Skeletal muscle satellite cell (primary cell): ENCODE data around the gene HTATSF1.

Experiments used
- H3K27me3 ChIP-seq: 2 replicates; pipeline ENCODE4 v1.7.0; 2013; ENCODE audit warnings: low read length; ENCODE audit not compliant: control insufficient read depth, insufficient read depth
- H3K36me3 ChIP-seq: 2 replicates; pipeline ENCODE4 v1.7.0; 2013; ENCODE audit warnings: mild to moderate bottlenecking, control low read depth, low read length; ENCODE audit not compliant: insufficient read depth
- H3K4me1 ChIP-seq: 2 replicates; pipeline ENCODE4 v1.7.0; 2013; ENCODE audit warnings: low read length; ENCODE audit not compliant: control insufficient read depth, insufficient read depth
- H3K4me2 ChIP-seq: 2 replicates; pipeline ENCODE4 v1.7.0; 2013; ENCODE audit warnings: mild to moderate bottlenecking, low read length
- H3K4me3 ChIP-seq: 2 replicates; pipeline ENCODE4 v1.7.0; 2013; ENCODE audit warnings: low read length
- H3K9ac ChIP-seq: 2 replicates; pipeline ENCODE4 v1.7.0; 2013; ENCODE audit warnings: mild to moderate bottlenecking, low read depth, low read length, moderate library complexity
- H3K9me3 ChIP-seq: replicated peaks from 2 replicates; pipeline ENCODE4 v1.7.0; 2013; ENCODE audit warnings: mild to moderate bottlenecking, control low read depth, low read length

Gene HTATSF1

DNA sequence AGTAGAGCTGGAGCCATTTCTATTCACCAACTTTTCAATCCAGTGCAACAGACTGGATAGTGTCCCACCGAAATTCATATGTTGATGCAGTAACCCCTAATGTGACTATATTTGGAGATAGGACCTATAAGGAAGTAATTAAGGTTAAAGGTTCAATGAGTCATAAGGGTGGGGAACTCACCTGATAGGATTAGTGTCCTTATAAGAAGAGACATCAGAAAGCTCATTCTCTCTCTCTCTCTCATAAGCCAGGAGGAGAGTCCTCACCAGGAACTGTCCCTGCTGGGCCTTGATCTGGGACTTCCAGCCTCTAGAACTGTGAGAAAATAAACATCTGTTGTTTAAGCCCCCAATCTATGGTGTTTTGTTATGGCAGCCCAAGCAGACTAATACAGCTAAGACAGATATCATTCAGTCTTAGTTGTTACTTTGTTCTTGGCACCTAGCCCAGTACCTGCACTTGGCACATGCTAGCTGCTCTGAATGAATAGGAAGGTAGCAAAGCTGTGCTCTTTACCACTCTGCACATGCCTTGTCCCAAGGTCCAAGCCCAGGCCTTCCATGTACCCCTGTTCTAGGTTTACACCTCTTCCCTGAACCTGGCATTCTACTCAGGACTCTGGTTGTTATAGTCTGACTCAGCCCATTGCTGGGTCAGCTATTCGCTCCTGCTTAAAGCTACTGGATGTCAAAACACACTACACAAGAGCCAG, 28.8 kb upstream of the HTATSF1 start:
- Histone ChIP-seq H3K36me3 (no peaks in the 10 kb centered on the region), H3K27me3 (peaks cover 2% of the 10 kb centered on the region), H3K9me3 (no peaks in the 10 kb centered on the region), H3K9ac (no peak overlapping the region), H3K4me3 (no peak overlapping the region), H3K4me2 (no peak overlapping the region), H3K4me1 (no peaks in the 10 kb centered on the region)

DNA sequence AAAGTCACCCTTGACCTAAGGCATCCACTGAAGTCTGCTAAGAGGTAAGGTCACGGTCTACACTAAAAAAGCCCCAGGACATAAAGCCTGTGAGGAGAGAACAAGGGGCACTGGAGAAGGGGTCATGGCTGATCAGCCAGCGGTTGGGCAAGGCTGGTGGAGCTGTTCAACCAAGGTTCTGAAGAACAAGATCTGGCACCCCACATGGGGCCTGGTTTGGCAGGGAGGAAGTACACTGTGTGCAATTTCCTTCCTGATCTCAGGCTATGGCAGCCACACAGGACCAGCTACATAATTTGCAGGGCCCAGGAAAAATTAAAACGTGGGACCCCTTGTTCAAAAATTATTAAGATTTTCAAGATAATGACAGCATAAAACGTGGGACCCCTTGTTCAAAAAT, 23.7 kb upstream of the HTATSF1 start:
- Histone ChIP-seq H3K4me3 (no peak overlapping the region), H3K27me3 (peaks cover 17% of the 10 kb centered on the region), H3K4me2 (no peak overlapping the region), H3K36me3 (no peaks in the 10 kb centered on the region), H3K9ac (no peak overlapping the region), H3K9me3 (no peaks in the 10 kb centered on the region), H3K4me1 (no peaks in the 10 kb centered on the region)

- no peaks in the 10 kb centered on the region for H3K36me3 ChIP-seq
- no peaks in the 10 kb centered on the region for H3K9me3 ChIP-seq
- no peak overlapping the region for H3K4me3 ChIP-seq
- peaks cover 21% of the 10 kb centered on the region for H3K27me3 ChIP-seq
- H3K4me2 ChIP-seq: no peak overlapping the region
- no peaks in the 10 kb centered on the region for H3K4me1 ChIP-seq
- no peak overlapping the region for H3K9ac ChIP-seq
These were observed 22.2 kb upstream of the HTATSF1 start for GRCh38 chrX:136475236-136475635.

DNA sequence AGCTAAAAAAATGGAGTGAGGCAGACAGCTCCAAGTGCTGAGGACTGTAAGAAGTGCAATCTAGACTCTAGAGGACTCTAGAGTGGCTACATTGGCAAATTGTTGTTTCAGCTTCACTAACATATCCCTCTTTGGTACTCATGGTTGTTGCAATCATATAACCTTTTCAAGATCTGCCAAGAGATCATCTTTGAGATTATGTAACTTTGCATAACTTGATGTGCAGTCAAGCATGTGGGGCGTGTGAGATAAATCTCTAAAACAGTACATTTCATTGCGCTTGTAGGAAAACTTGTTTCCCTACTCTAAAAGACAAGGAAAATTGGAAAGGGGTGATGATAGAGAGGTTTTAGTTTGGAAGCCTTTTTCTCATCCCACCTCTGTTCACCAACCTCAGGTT, 20.9 kb upstream of the HTATSF1 start:
- no peak overlapping the region for H3K9ac ChIP-seq
- no peaks in the 10 kb centered on the region for H3K36me3 ChIP-seq
- no peak overlapping the region for H3K4me3 ChIP-seq
- H3K9me3 ChIP-seq: no peaks in the 10 kb centered on the region
- no peaks in the 10 kb centered on the region for H3K4me1 ChIP-seq
- no peak overlapping the region for H3K4me2 ChIP-seq
- H3K27me3 ChIP-seq: peaks cover 28% of the 10 kb centered on the region

DNA sequence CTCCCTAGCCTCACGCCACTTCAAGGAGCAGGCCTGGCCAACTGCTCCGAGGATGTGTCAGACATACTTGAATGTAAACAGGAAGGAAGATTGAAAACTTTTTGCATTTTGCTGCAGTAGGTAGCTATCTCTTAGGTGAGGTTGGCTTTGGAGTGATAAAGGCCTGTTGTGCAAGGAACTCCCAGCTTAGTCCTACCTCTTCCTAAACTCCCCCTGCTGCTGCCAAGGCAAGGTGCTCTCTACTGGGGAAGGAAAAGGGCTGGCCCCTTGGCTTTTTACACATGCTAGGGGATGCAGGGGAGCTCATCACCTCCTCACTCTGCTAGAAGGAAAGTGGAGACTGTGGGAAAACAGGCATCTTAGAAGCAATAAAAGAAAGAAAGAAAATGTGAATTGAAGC, 20.4 kb upstream of the HTATSF1 start:
- no peak overlapping the region for H3K9ac ChIP-seq
- H3K4me1 ChIP-seq: no peaks in the 10 kb centered on the region
- H3K36me3 ChIP-seq: no peaks in the 10 kb centered on the region
- H3K27me3 ChIP-seq: peaks cover 28% of the 10 kb centered on the region
- no peak overlapping the region for H3K4me2 ChIP-seq
- no peak overlapping the region for H3K4me3 ChIP-seq
- no peaks in the 10 kb centered on the region for H3K9me3 ChIP-seq

DNA sequence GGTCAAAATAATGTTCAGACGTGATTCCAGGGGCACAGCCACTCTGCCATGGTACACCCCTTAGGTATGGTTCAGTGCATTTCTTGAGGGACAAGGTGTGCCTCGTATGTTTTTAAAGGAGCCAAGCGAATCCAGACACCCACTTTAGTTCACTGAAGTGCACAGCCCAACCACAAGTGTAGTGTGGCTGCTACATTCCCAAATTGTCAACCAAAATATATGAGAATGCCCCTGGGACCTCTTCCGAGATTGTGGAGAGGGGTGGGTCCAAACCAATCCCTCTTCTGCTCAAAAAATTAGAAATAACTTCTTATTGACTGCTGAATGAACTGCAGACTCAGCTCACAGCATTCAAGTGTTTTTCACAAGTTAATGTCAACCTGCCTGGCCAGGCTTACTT, 17.0 kb upstream of the HTATSF1 start:
- Histone ChIP-seq H3K9ac (no peak overlapping the region), H3K9me3 (no peaks in the 10 kb centered on the region), H3K36me3 (no peaks in the 10 kb centered on the region), H3K27me3 (peaks cover 41% of the 10 kb centered on the region), H3K4me2 (no peak overlapping the region), H3K4me1 (no peaks in the 10 kb centered on the region), H3K4me3 (no peak overlapping the region)

GRCh38 chrX:136487647-136488046, 9.7 kb upstream of the HTATSF1 start, which contains the start of gene BRS3:
TSS of gene BRS3 (plus strand) at chrX:136487947. CDS start at chrX:136488115, 168 bp downstream.
- H3K4me1 ChIP-seq: no peaks in the 10 kb centered on the region
- peaks cover 67% of the 10 kb centered on the region for H3K27me3 ChIP-seq
- no peak within 1 kb of the TSS for H3K9ac ChIP-seq
- no peak within 1 kb of the TSS for H3K4me2 ChIP-seq
- H3K4me3 ChIP-seq: no peak within 1 kb of the TSS
- no peaks in the 10 kb centered on the region for H3K9me3 ChIP-seq
- no peaks in the 10 kb centered on the region for H3K36me3 ChIP-seq

- H3K4me1 ChIP-seq: no peaks in the 10 kb centered on the region
- no peaks in the 10 kb centered on the region for H3K9me3 ChIP-seq
- no peak overlapping the region for H3K4me2 ChIP-seq
These were observed 8.7 kb upstream of the HTATSF1 start for GRCh38 chrX:136488706-136489105.

DNA sequence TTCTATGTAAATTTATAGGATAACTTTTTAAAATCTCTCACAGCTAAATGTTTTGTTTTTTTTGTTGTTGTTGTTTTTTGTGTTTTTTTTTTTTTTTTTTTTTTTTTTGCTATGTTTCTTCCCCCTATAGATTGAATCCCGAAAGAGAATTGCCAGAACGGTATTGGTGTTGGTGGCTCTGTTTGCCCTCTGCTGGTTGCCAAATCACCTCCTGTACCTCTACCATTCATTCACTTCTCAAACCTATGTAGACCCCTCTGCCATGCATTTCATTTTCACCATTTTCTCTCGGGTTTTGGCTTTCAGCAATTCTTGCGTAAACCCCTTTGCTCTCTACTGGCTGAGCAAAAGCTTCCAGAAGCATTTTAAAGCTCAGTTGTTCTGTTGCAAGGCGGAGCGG, 5.6 kb upstream of the HTATSF1 start:
- H3K4me1 ChIP-seq: no peaks in the 10 kb centered on the region
- peaks cover 37% of the 10 kb centered on the region for H3K27me3 ChIP-seq
- H3K36me3 ChIP-seq: no peaks in the 10 kb centered on the region
- no peaks in the 10 kb centered on the region for H3K9me3 ChIP-seq
- H3K9ac ChIP-seq: no peak overlapping the region
- no peak overlapping the region for H3K4me3 ChIP-seq
- no peak overlapping the region for H3K4me2 ChIP-seq

More at GRCh38 chrX:136488706-136489105, 8.7 kb upstream of the HTATSF1 start:
- H3K27me3 ChIP-seq: peaks cover 62% of the 10 kb centered on the region
- no peak overlapping the region for H3K4me3 ChIP-seq
- no peak overlapping the region for H3K9ac ChIP-seq
- no peaks in the 10 kb centered on the region for H3K36me3 ChIP-seq

DNA sequence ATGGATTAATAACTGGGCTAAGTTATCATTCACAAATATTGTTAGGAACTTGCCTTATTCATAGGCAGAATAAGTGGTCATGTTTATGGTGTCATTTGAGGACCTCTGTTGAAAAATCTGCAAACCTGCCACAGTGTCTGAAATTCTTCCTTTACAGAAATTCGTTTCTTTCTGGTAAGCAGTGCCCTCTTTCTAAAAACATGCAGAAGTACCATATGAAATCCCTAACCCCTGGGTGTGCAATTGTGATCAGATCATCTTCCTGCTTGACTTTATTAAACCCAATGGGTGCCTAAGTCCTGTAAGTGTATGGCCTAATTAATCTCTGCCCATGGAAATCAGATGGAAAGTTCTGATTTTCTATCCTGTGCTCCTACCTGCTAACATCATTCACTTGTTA, 4.4 kb upstream of the HTATSF1 start:
- Histone ChIP-seq H3K4me1 (no peaks in the 10 kb centered on the region), H3K36me3 (no peaks in the 10 kb centered on the region)

DNA sequence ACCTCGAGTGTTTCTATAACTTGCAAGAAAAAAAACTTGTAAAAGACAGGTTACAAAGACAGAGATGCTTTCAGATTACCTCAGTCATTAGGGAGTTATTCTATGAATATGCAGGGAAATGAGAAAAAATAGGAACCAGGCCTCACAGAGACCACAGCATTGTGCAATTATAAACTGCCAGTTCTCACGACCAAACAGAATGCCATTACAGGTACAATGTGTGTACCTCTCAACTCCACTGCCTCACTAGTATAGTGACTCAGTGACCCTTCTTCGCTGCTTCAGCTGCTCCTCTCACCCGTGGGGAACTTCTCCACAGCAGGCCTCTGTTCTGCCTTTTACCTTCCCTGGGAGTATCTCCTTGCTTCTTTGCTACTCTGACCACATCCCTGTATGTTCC, 2.3 kb upstream of the HTATSF1 start:
- Histone ChIP-seq H3K9ac (no peak overlapping the region), H3K4me2 (no peak overlapping the region), H3K27me3 (peaks cover 14% of the 10 kb centered on the region), H3K4me3 (no peak overlapping the region), H3K36me3 (no peaks in the 10 kb centered on the region), H3K4me1 (no peaks in the 10 kb centered on the region), H3K9me3 (no peaks in the 10 kb centered on the region)

More for the DNA sequence above, 4.4 kb upstream of the HTATSF1 start:
- Histone ChIP-seq H3K9ac (no peak overlapping the region), H3K4me3 (no peak overlapping the region), H3K9me3 (no peaks in the 10 kb centered on the region), H3K27me3 (peaks cover 29% of the 10 kb centered on the region), H3K4me2 (no peak overlapping the region)

DNA sequence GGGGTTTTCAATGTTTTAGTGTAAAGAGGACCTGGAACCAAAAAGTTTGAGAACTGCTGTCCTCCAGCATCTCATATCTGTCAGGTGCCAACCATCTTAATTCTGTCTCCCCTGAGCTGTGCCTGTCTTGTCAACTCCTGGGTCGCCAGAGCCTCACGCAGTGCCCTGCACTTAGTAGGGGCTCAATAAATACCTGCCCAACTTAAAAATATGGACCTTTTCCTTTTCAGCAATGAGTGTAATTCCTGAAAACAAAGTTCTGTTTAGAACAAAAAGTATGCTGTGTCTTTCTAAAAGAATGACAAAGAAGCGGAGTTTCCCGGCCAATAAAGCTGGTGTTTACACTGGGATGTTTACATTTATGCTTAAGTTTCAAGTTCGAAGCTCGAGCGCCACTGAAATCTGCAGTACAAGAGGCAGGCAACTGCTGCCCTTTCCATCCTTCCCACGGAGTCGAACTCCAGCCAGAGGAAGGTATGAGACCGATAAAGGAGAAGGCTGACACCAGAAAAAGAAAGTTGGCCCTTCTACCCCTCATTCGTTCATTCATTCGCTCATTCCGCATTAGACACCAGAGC, 1.1 kb upstream of the HTATSF1 start:
- H3K4me3 ChIP-seq: peak overlapping the region; percentile 87
- H3K36me3 ChIP-seq: no peaks in the 10 kb centered on the region
- H3K4me2 ChIP-seq: peak overlapping the region; percentile 92
- no peaks in the 10 kb centered on the region for H3K4me1 ChIP-seq
- peaks cover 7% of the 10 kb centered on the region for H3K27me3 ChIP-seq
- H3K9ac ChIP-seq: peak overlapping the region; percentile 83
- H3K9me3 ChIP-seq: no peaks in the 10 kb centered on the region
